H9 (cell line): ENCODE results near the gene MUC21. TPM values are rescaled to one million over a fixed set of nuclear protein-coding genes. Genes with fewer than 3 reads are reported as not detected.

Source experiments
- DNase-seq: peaks from one replicate; pipeline ENCODE4 v3.0.0-alpha.2; 2017
- H2AFZ ChIP-seq: one replicate; pipeline ENCODE4 v1.6.1; 2013; ENCODE audit warnings: mild to moderate bottlenecking, low read length, control low read depth, moderate library complexity
- H2AK5ac ChIP-seq: 2 replicates; pipeline ENCODE4 v1.6.1; 2013; ENCODE audit warnings: low read length, control low read depth, mixed read lengths; ENCODE audit not compliant: insufficient read length
- H2BK120ac ChIP-seq: one replicate; pipeline ENCODE4 v1.6.1; 2013; ENCODE audit warnings: low read depth, mild to moderate bottlenecking, low read length, control low read depth, inconsistent platforms; ENCODE audit not compliant: poor library complexity, severe bottlenecking
- H2BK12ac ChIP-seq: 2 replicates; pipeline ENCODE4 v1.6.1; 2013; ENCODE audit warnings: low read length, control low read depth, mixed read lengths, low read depth; ENCODE audit not compliant: insufficient read length
- H2BK15ac ChIP-seq: 2 replicates; pipeline ENCODE4 v1.6.1; 2013; ENCODE audit warnings: low read depth, low read length, control low read depth
- H2BK20ac ChIP-seq: one replicate; pipeline ENCODE4 v1.6.1; 2013; ENCODE audit warnings: low read depth, mild to moderate bottlenecking, low read length, control low read depth, inconsistent platforms; ENCODE audit not compliant: poor library complexity, severe bottlenecking
- H2BK5ac ChIP-seq: 2 replicates; pipeline ENCODE4 v1.6.1; 2013; ENCODE audit warnings: low read length, control low read depth, mixed read lengths; ENCODE audit not compliant: insufficient read length
- H3K14ac ChIP-seq: 2 replicates; pipeline ENCODE4 v1.6.1; 2013; ENCODE audit warnings: low read length, control low read depth; ENCODE audit not compliant: insufficient read depth
- H3K18ac ChIP-seq: 2 replicates; pipeline ENCODE4 v1.6.1; 2013; ENCODE audit warnings: low read depth, mild to moderate bottlenecking, mixed read lengths, low read length, control low read depth; ENCODE audit not compliant: insufficient read length
- H3K23ac ChIP-seq: 2 replicates; pipeline ENCODE4 v1.6.1; 2013; ENCODE audit warnings: low read length, control low read depth, mixed read lengths, low read depth; ENCODE audit not compliant: insufficient read length
- H3K23me2 ChIP-seq: 2 replicates; pipeline ENCODE4 v1.6.1; 2013; ENCODE audit warnings: low read depth, mild to moderate bottlenecking, mixed read lengths, low read length, control low read depth; ENCODE audit not compliant: insufficient read length, poor library complexity, severe bottlenecking
- H3K27ac ChIP-seq: 2 replicates; pipeline ENCODE4 v1.5.1; 2013; ENCODE audit warnings: low read length, control low read depth, mixed read lengths, low read depth; ENCODE audit not compliant: insufficient read length
- H3K27me3 ChIP-seq: 2 replicates; pipeline ENCODE4 v1.6.1; 2013; ENCODE audit warnings: low read length, control low read depth, inconsistent platforms; ENCODE audit not compliant: insufficient read depth
- H3K4ac ChIP-seq: 2 replicates; pipeline ENCODE4 v1.6.1; 2013; ENCODE audit warnings: low read depth, mild to moderate bottlenecking, control low read depth, inconsistent platforms, low read length, moderate library complexity
- H3K4me1 ChIP-seq: 2 replicates; pipeline ENCODE4 v1.6.1; 2013; ENCODE audit warnings: low read length, control low read depth, inconsistent platforms; ENCODE audit not compliant: insufficient read depth
- H3K4me2 ChIP-seq: 2 replicates; pipeline ENCODE4 v1.6.1; 2013; ENCODE audit warnings: low read length, control low read depth, mixed read lengths; ENCODE audit not compliant: insufficient read length, insufficient read depth
- H3K56ac ChIP-seq: 2 replicates; pipeline ENCODE4 v1.6.1; 2013; ENCODE audit warnings: low read depth, mild to moderate bottlenecking, mixed read lengths, low read length, control low read depth; ENCODE audit not compliant: insufficient read length
- H3K79me1 ChIP-seq: 2 replicates; pipeline ENCODE4 v1.6.1; 2013; ENCODE audit warnings: low read depth, mild to moderate bottlenecking, moderate library complexity, low read length, control low read depth, inconsistent platforms; ENCODE audit not compliant: insufficient read depth, poor library complexity, severe bottlenecking
- H3K79me2 ChIP-seq: 2 replicates; pipeline ENCODE4 v1.6.1; 2013; ENCODE audit warnings: low read length, control low read depth, inconsistent platforms; ENCODE audit not compliant: insufficient read depth
- H3K9ac ChIP-seq: 2 replicates; pipeline ENCODE4 v1.6.1; 2013; ENCODE audit warnings: low read length, control low read depth, mixed read lengths; ENCODE audit not compliant: insufficient read length; ENCODE audit errors: extremely low read depth
- H3K9me3 ChIP-seq: one replicate; pipeline ENCODE4 v1.6.1; 2013; ENCODE audit warnings: low read depth, low read length, inconsistent platforms; ENCODE audit not compliant: control insufficient read depth
- H3T11ph ChIP-seq: one replicate; pipeline ENCODE4 v1.6.1; 2013; ENCODE audit warnings: mild to moderate bottlenecking, low read length, control low read depth, inconsistent platforms
- H4K20me1 ChIP-seq: one replicate; pipeline ENCODE4 v1.6.1; 2013; ENCODE audit not compliant: control insufficient read depth, insufficient read length, insufficient read depth
- H4K5ac ChIP-seq: 2 replicates; pipeline ENCODE4 v1.6.1; 2013; ENCODE audit warnings: low read depth, mild to moderate bottlenecking, mixed read lengths, low read length, control low read depth; ENCODE audit not compliant: insufficient read length
- H4K8ac ChIP-seq: replicated peaks from 2 replicates; pipeline ENCODE4 v1.6.1; 2013; ENCODE audit warnings: low read length, control low read depth, mixed read lengths, low read depth; ENCODE audit not compliant: insufficient read length
- H4K91ac ChIP-seq: 2 replicates; pipeline ENCODE4 v1.6.1; 2013; ENCODE audit warnings: low read depth, mild to moderate bottlenecking, moderate library complexity, mixed read lengths, low read length, control low read depth; ENCODE audit not compliant: insufficient read length
- H3K27ac Mint-ChIP-seq, 3 experiments: 2 replicates in 2 of 3; 3 replicates in 1 of 3; pipeline ENCODE4 v1.8.0; 2020 to 2021; ENCODE audit warnings: mixed read lengths in 3 of 3, mild to moderate bottlenecking in 1 of 3, moderate library complexity in 1 of 3
- H3K27me3 Mint-ChIP-seq: 2 replicates; pipeline ENCODE4 v1.8.0; 2021; ENCODE audit warnings: low read depth, mild to moderate bottlenecking, moderate library complexity, mixed read lengths
- H3K36me3 Mint-ChIP-seq, 3 experiments: 2 replicates in 2 of 3; 3 replicates in 1 of 3; pipeline ENCODE4 v1.8.0; 2020 to 2021; ENCODE audit warnings: low read depth in 3 of 3, mixed read lengths in 3 of 3; ENCODE audit not compliant: insufficient read depth in 1 of 3
- H3K4me1 Mint-ChIP-seq, 2 experiments: 2 replicates each; pipeline ENCODE4 v1.8.0; 2020; ENCODE audit warnings: mixed read lengths in 2 of 2
- H3K4me3 Mint-ChIP-seq, 2 experiments: 2 replicates in 1 of 2; 3 replicates in 1 of 2; pipeline ENCODE4 v1.8.0; 2020 to 2021; ENCODE audit warnings: mild to moderate bottlenecking in 2 of 2, mixed read lengths in 2 of 2, moderate library complexity in 1 of 2
- H3K9me3 Mint-ChIP-seq, 2 experiments: 2 replicates in 1 of 2; 3 replicates in 1 of 2; pipeline ENCODE4 v1.8.0; 2020; ENCODE audit warnings: mild to moderate bottlenecking in 2 of 2, mixed read lengths in 2 of 2, moderate library complexity in 1 of 2
- WGBS: extraction: QIAGEN DNeasy Blood & Tissue Kit; methylation state at CpG from one replicate; pipeline ENCODE4 v1.1.7; 2013; ENCODE audit warnings: missing lambda C conversion rate, low lambda C conversion rate, mixed read lengths; ENCODE audit not compliant: insufficient read length; ENCODE audit errors: extremely low coverage; 5-methylcytosine and 5-hydroxymethylcytosine counted together
- total RNA-seq: library from RNA; stranded (reverse); gene quantifications from 2 replicates; pipeline ENCODE4 v1.2.1, GENCODE V29; 2021
- TF ChIP-seq, protein P1 (sequence below): fragments of 200-600 bp; sonication (generic); conservative IDR thresholded peaks from 3 replicates; pipeline ENCODE4 v1.8.0; 2021; ENCODE audit warnings: antibody characterized with exemption, mild to moderate bottlenecking

MUC21 gene
- total RNA-seq, 1 experiment from 2014 or later, result not detected

DNA sequence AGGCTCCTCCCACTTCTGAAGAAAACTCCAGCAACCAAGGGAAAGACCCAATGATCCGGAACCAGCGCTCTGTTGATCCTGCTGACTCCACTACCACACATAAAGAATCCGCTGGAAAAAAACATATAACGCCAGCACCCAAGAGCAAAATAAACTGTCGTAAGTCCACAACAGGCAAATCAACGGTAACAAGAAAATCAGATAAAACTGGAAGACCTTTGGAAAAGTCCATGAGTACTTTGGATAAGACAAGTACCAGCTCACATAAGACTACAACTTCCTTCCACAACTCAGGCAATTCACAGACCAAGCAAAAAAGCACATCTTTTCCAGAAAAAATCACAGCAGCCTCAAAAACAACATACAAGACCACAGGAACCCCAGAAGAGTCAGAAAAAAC is 34.7 kb upstream of the MUC21 start:
- H3K23ac ChIP-seq, result no peak overlapping the region
- no peaks in the 10 kb centered on the region for H3K9me3 ChIP-seq
- no peak overlapping the region for H4K91ac ChIP-seq
- no peak overlapping the region for H2BK12ac ChIP-seq
- no peak overlapping the region for H3K4ac ChIP-seq
- H3K56ac ChIP-seq, result no peak overlapping the region
- peaks cover 6 to 7% of the 10 kb centered on the region in 2 experiments for H3K4me1 Mint-ChIP-seq
- WGBS, result no CpG with 5 or more reads among the region's 6 CpGs
- H3K9ac ChIP-seq, result no peak overlapping the region
- H4K5ac ChIP-seq, result no peak overlapping the region
- no peak overlapping the region for H3K4me3 Mint-ChIP-seq
- TF ChIP-seq, protein P1, sequence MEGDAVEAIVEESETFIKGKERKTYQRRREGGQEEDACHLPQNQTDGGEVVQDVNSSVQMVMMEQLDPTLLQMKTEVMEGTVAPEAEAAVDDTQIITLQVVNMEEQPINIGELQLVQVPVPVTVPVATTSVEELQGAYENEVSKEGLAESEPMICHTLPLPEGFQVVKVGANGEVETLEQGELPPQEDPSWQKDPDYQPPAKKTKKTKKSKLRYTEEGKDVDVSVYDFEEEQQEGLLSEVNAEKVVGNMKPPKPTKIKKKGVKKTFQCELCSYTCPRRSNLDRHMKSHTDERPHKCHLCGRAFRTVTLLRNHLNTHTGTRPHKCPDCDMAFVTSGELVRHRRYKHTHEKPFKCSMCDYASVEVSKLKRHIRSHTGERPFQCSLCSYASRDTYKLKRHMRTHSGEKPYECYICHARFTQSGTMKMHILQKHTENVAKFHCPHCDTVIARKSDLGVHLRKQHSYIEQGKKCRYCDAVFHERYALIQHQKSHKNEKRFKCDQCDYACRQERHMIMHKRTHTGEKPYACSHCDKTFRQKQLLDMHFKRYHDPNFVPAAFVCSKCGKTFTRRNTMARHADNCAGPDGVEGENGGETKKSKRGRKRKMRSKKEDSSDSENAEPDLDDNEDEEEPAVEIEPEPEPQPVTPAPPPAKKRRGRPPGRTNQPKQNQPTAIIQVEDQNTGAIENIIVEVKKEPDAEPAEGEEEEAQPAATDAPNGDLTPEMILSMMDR, result no peak
- H3K23me2 ChIP-seq, result no peaks in the 10 kb centered on the region
- no peak overlapping the region for H2AFZ ChIP-seq
- H2BK15ac ChIP-seq, result no peak overlapping the region
- no peaks in the 10 kb centered on the region for H4K20me1 ChIP-seq
- no peak overlapping the region for H3K4me2 ChIP-seq
- no peak overlapping the region for H2BK5ac ChIP-seq
- no peak for DNase-seq
- no peaks in the 10 kb centered on the region for H3K79me2 ChIP-seq
- H3K4me1 ChIP-seq, result no peaks in the 10 kb centered on the region
- no peaks in the 10 kb centered on the region; a peak in 1 of 7 replicates for H3K36me3 Mint-ChIP-seq
- H3K27ac ChIP-seq, result no peak overlapping the region
- no peak overlapping the region for H3T11ph ChIP-seq
- H2BK20ac ChIP-seq, result no peak overlapping the region
- H3K27me3 Mint-ChIP-seq, result peaks cover 46% of the 10 kb centered on the region
- H3K18ac ChIP-seq, result no peak overlapping the region
- no peaks in the 10 kb centered on the region; the same call in 1 of the 2 replicates for H3K27me3 ChIP-seq
- H2BK120ac ChIP-seq, result no peak overlapping the region
- H3K27ac Mint-ChIP-seq, result no peak overlapping the region
- H3K9me3 Mint-ChIP-seq, result peaks cover 0 to 8% of the 10 kb centered on the region in 2 experiments; a peak in 3 of 5 replicates
- H2AK5ac ChIP-seq, result no peak overlapping the region
- H3K79me1 ChIP-seq, result no peaks in the 10 kb centered on the region
- H4K8ac ChIP-seq, result no peak overlapping the region
- H3K14ac ChIP-seq, result no peak overlapping the region
